Testis (tissue), 3 donors: ENCODE results near the gene BIRC7. TPM values are rescaled to one million over a fixed set of nuclear protein-coding genes. Genes with fewer than 3 reads are reported as not detected.

Experiments
- DNase-seq: peaks from one replicate; pipeline ENCODE4 v3.0.0-alpha.2; 2019
- H3K27ac ChIP-seq, 2 donors: fragments of 200-600 bp; sonication (generic); one replicate each; pipeline ENCODE4 v1.5.1; 2019
- H3K27me3 ChIP-seq: fragments of 200-600 bp; sonication (generic); one replicate; pipeline ENCODE4 v1.5.1; 2019
- H3K36me3 ChIP-seq: fragments of 200-600 bp; sonication (generic); one replicate; pipeline ENCODE4 v1.5.1; 2017; ENCODE audit warnings: low read depth; ENCODE audit errors: missing control alignments
- H3K4me1 ChIP-seq: fragments of 200-600 bp; sonication (generic); one replicate; pipeline ENCODE4 v1.5.1; 2019
- H3K4me3 ChIP-seq, 2 donors: fragments of 200-600 bp; sonication (generic); one replicate each; pipeline ENCODE4 v1.5.1; 2017 to 2019
- H3K9me3 ChIP-seq: fragments of 200-600 bp; sonication (generic); one replicate; pipeline ENCODE4 v1.5.1; 2017
- POLR2A ChIP-seq: fragments of 450-650 bp; IDR thresholded peaks from one replicate; pipeline ENCODE4 v1.6.1; 2017; ENCODE audit warnings: antibody characterized with exemption, mild to moderate bottlenecking, moderate library complexity
- WGBS, 2 donors: methylation state at CpG; one replicate each; pipeline ENCODE4 v1.1.5; 2018; 5-methylcytosine and 5-hydroxymethylcytosine counted together
- intact Hi-C: fragments of 100-400 bp; cut with DNase I; formaldehyde crosslinking; loops from one replicate; pipeline ENCODE4 v1.15.1; 2023; ENCODE audit warnings: low total_unique reads
- polyA plus RNA-seq: library from polyadenylated mRNA; stranded (reverse); fragments of 350-450 nt; fragmentation: Illumina TruSeq; extraction: RNeasy Lipid Tissue Mini Kit (QIAGEN cat#74804); gene quantifications from one replicate; pipeline ENCODE4 v1.2.3, GENCODE V29; 2014; ENCODE audit warnings: low read depth, low replicate concordance; ENCODE audit not compliant: insufficient read depth
- total RNA-seq, 2 donors: library from RNA; depleted of rRNA; stranded (reverse); fragments of >200 nt; gene quantifications; one replicate each; pipeline ENCODE4 v1.2.3, GENCODE V29; 2016
- TF ChIP-seq, protein P1 (sequence below), 3 experiments: fragments of 450-650 bp in 2 of 3; fragments of 200-600 bp in 1 of 3; sonication (generic) in 1 of 3; IDR thresholded peaks; one replicate each; pipeline ENCODE4 v1.5.1; 2016 to 2019; ENCODE audit warnings: antibody characterized with exemption in 3 of 3, mild to moderate bottlenecking in 2 of 3, moderate library complexity in 1 of 3

BIRC7 gene
- total and polyA plus RNA-seq, 3 donors from 2014 or later = 0.24 to 0.33 (median 0.25) TPM

DNA sequence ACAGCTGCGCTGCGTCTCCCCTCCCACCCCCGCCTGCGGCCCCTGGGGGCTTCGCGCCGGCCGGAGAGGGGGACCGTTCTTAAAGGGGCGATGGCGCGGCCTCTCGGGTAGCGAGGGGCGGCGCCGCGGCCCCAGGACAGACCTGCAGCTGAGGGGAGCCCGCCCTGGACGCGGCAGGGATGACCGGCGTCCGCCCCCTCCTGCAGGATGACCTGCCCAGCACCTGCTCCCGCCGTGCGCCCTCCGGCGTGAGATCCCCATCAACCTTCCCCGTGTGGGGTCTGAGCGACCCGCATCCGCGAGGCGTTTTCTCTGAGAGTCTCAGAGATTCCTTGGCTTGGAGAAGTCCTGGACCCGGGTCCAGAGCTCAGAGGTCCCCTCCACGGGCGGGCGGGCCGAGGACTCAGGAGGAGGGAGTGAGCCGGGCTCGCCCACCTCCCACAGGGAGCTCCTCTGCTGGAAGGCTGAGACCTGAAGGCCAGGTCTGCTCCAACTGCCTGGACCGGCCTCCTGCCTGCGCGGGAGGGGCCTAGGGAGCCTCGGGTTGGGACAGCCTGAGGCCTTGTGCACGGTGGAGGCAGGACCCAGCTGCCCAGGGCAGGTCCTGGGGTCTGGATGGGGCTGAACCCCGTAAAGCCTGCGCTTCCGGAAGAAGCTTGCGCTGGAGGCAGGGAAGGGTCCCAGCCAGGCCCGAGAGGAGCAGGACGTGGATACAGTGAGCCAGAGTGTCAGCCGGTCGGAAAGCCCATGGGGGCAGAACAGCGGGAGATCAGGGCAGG is 19.1 kb downstream of the BIRC7 start:
- Histone ChIP-seq H3K4me3 (peak overlapping the region; percentile 13 to 57), H3K27me3 (no peaks in the 10 kb centered on the region), H3K4me1 (peaks cover 23% of the 10 kb centered on the region), H3K27ac (no peak overlapping the region), H3K9me3 (no peaks in the 10 kb centered on the region), H3K36me3 (no peaks in the 10 kb centered on the region)
- WGBS, 2 donors = 19 to 29% methylated on average over 16 to 38 of the region's 56 CpGs
- no peak for TF ChIP-seq POLR2A
- TF ChIP-seq, protein P1, sequence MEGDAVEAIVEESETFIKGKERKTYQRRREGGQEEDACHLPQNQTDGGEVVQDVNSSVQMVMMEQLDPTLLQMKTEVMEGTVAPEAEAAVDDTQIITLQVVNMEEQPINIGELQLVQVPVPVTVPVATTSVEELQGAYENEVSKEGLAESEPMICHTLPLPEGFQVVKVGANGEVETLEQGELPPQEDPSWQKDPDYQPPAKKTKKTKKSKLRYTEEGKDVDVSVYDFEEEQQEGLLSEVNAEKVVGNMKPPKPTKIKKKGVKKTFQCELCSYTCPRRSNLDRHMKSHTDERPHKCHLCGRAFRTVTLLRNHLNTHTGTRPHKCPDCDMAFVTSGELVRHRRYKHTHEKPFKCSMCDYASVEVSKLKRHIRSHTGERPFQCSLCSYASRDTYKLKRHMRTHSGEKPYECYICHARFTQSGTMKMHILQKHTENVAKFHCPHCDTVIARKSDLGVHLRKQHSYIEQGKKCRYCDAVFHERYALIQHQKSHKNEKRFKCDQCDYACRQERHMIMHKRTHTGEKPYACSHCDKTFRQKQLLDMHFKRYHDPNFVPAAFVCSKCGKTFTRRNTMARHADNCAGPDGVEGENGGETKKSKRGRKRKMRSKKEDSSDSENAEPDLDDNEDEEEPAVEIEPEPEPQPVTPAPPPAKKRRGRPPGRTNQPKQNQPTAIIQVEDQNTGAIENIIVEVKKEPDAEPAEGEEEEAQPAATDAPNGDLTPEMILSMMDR (IDR thresholded peaks at IDR 0.05) = no peak
- no peak for DNase-seq
- intact Hi-C loops = no loop called here

DNA sequence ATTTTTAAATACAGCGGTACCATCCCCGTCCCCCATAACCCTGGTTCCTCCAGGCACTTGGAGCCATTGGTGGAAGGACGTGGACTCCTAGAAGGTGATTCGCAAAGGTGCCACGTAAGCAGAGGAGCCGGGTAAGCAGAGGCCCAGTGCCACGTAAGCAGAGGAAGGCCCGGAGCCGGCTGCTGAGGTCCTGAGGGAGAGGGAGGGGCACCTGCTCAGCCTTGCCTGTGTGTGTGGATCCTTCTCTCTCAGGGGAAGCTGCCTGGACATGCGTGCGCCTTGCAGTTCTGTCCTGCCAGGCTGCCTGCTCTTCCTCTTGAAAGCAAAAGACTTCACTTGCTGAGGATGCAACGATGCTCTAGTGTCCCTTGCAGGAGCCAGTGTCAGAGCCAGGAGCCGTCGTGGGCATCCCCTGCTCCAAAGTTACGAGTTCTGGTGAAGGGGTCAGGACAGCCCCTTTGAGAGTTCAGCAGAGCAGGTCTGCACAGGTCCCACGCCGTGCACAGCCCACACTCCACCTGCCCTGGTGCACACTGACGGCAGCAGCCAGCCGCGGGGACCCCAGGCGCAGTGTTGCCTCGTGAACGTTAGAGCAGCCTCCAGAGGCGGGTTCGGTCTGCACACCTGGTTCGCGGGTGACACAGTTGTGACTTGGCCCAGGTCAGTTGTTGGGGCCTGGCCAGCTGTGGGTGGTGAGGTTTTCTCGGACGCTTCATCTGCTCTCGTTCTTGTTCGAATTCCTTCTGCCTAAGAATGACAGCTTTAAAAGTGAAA is 20.4 kb downstream of the BIRC7 start:
- no peak overlapping the region for H3K4me3 ChIP-seq
- no peaks in the 10 kb centered on the region for H3K9me3 ChIP-seq
- 72 to 75% methylated on average over 31 of the region's 31 CpGs for WGBS, 2 donors
- DNase-seq = no peak
- no peak overlapping the region for H3K27ac ChIP-seq
- no peaks in the 10 kb centered on the region for H3K27me3 ChIP-seq
- H3K4me1 ChIP-seq = peaks cover 23% of the 10 kb centered on the region
- no peaks in the 10 kb centered on the region for H3K36me3 ChIP-seq
- intact Hi-C loops = no loop called here
- TF ChIP-seq, protein P1 (IDR thresholded peaks at IDR 0.05) = no peak
- no peak for TF ChIP-seq POLR2A

- DNase-seq = no peak
- Histone ChIP-seq H3K27me3 (no peaks in the 10 kb centered on the region), H3K9me3 (no peaks in the 10 kb centered on the region), H3K36me3 (no peaks in the 10 kb centered on the region), H3K4me1 (peaks cover 22% of the 10 kb centered on the region), H3K27ac (no peak overlapping the region), H3K4me3 (no peak overlapping the region)
- intact Hi-C loops = no loop called here
- no peak for TF ChIP-seq POLR2A
- TF ChIP-seq, protein P1 (IDR thresholded peaks at IDR 0.05) = no peak
- 93 to 96% methylated on average over 4 of the region's 4 CpGs for WGBS, 2 donors
These were observed 21.2 kb downstream of the BIRC7 start for GRCh38 chr20:63256954-63257353.

GRCh38 chr20:63257629-63258028 is 21.9 kb downstream of the BIRC7 start:
- Histone ChIP-seq H3K27me3 (no peaks in the 10 kb centered on the region), H3K9me3 (no peaks in the 10 kb centered on the region), H3K4me3 (no peak overlapping the region), H3K36me3 (no peaks in the 10 kb centered on the region), H3K27ac (no peak overlapping the region), H3K4me1 (peaks cover 16% of the 10 kb centered on the region)
- intact Hi-C loops = no loop called here
- no peak for DNase-seq
- TF ChIP-seq, protein P1 (IDR thresholded peaks at IDR 0.05) = no peak
- no peak for TF ChIP-seq POLR2A
- 91 to 93% methylated on average over 12 to 13 of the region's 13 CpGs for WGBS, 2 donors
